Progenitor cell of endocrine pancreas (in vitro differentiated cells): Measurements from ENCODE around the gene CD34. TPM values are rescaled to one million over a fixed set of nuclear protein-coding genes. Genes with fewer than 3 reads are reported as not detected.

ENCODE experiments used
- DNase-seq: peaks from one replicate; pipeline ENCODE4 v3.0.0; 2021; ENCODE audit warnings: low spot score; ENCODE audit not compliant: unreplicated experiment
- H3K27ac Mint-ChIP-seq: 2 replicates; pipeline ENCODE4 v1.8.0; 2021; ENCODE audit warnings: mild to moderate bottlenecking, moderate library complexity, mixed read lengths
- H3K27me3 Mint-ChIP-seq: 2 replicates; pipeline ENCODE4 v1.8.0; 2021; ENCODE audit warnings: mixed read lengths
- H3K36me3 Mint-ChIP-seq: 2 replicates; pipeline ENCODE4 v1.8.0; 2022; ENCODE audit warnings: mixed read lengths; ENCODE audit not compliant: insufficient read depth
- H3K4me1 Mint-ChIP-seq: 2 replicates; pipeline ENCODE4 v1.8.0; 2021; ENCODE audit warnings: low read depth, mixed read lengths
- H3K4me3 Mint-ChIP-seq: 2 replicates; pipeline ENCODE4 v1.8.0; 2021; ENCODE audit warnings: low read depth, mild to moderate bottlenecking, moderate library complexity, mixed read lengths
- H3K9me3 Mint-ChIP-seq: 2 replicates; pipeline ENCODE4 v1.8.0; 2021; ENCODE audit warnings: low read depth, mixed read lengths
- total RNA-seq: library from RNA; stranded (reverse); gene quantifications from 2 replicates; pipeline ENCODE4 v1.2.1, GENCODE V29; 2021
- TF ChIP-seq, protein P1 (sequence below): fragments of 200-600 bp; sonication (generic); IDR thresholded peaks from one replicate; pipeline ENCODE4 v1.5.0; 2021; ENCODE audit warnings: antibody characterized with exemption, mild to moderate bottlenecking; ENCODE audit not compliant: unreplicated experiment

The CD34 gene
- total RNA-seq, 1 donor from 2014 or later = 0.07 TPM

DNA sequence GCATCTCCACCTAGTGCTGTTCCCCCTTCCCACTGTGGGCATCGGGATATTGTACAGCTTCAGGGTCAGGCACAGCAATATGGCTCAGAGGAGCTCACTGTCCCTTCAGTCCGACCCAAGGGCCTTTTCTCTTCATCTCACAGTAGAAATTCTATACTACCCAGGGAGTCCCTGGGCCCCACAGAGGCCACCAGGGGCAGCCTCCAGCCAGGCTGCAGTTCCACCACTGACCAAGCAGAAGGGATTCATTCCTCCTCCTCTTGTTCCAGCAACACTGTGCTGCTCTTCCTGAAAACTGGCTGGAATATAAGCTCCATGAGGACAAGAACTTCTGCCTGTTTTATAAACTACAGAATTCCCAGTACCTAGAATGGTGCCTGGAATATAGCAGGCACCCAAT is 70.5 kb downstream of the CD34 start:
- DNase-seq = no peak
- peaks cover 1% of the 10 kb centered on the region for H3K36me3 Mint-ChIP-seq
- H3K4me3 Mint-ChIP-seq = no peak overlapping the region
- TF ChIP-seq, protein P1, sequence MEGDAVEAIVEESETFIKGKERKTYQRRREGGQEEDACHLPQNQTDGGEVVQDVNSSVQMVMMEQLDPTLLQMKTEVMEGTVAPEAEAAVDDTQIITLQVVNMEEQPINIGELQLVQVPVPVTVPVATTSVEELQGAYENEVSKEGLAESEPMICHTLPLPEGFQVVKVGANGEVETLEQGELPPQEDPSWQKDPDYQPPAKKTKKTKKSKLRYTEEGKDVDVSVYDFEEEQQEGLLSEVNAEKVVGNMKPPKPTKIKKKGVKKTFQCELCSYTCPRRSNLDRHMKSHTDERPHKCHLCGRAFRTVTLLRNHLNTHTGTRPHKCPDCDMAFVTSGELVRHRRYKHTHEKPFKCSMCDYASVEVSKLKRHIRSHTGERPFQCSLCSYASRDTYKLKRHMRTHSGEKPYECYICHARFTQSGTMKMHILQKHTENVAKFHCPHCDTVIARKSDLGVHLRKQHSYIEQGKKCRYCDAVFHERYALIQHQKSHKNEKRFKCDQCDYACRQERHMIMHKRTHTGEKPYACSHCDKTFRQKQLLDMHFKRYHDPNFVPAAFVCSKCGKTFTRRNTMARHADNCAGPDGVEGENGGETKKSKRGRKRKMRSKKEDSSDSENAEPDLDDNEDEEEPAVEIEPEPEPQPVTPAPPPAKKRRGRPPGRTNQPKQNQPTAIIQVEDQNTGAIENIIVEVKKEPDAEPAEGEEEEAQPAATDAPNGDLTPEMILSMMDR = no peak
- no peak overlapping the region for H3K27ac Mint-ChIP-seq
- peaks cover 3% of the 10 kb centered on the region for H3K4me1 Mint-ChIP-seq
- H3K9me3 Mint-ChIP-seq = no peaks in the 10 kb centered on the region
- H3K27me3 Mint-ChIP-seq = no peaks in the 10 kb centered on the region

DNA sequence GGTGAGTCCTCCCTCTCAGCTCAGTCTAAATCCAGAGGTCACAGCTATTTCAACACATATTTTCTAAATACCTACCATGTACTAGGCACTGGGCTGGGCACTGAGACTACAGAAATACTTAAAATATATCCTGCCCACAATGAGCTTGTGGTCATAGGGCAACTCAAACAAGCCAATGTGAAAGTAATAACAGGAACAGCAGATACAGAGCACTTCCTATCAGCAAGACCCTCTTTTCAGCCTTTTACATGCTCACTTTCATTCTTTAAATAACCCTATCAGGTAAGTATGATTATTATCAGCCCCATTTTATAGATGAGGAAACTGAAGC is 71.9 kb downstream of the CD34 start:
- TF ChIP-seq, protein P1 = no peak
- no peaks in the 10 kb centered on the region for H3K9me3 Mint-ChIP-seq
- no peak for DNase-seq
- no peaks in the 10 kb centered on the region for H3K27me3 Mint-ChIP-seq
- no peak overlapping the region for H3K27ac Mint-ChIP-seq
- H3K4me3 Mint-ChIP-seq = no peak overlapping the region
- H3K4me1 Mint-ChIP-seq = peaks cover 3% of the 10 kb centered on the region
- H3K36me3 Mint-ChIP-seq = peaks cover 1% of the 10 kb centered on the region

DNA sequence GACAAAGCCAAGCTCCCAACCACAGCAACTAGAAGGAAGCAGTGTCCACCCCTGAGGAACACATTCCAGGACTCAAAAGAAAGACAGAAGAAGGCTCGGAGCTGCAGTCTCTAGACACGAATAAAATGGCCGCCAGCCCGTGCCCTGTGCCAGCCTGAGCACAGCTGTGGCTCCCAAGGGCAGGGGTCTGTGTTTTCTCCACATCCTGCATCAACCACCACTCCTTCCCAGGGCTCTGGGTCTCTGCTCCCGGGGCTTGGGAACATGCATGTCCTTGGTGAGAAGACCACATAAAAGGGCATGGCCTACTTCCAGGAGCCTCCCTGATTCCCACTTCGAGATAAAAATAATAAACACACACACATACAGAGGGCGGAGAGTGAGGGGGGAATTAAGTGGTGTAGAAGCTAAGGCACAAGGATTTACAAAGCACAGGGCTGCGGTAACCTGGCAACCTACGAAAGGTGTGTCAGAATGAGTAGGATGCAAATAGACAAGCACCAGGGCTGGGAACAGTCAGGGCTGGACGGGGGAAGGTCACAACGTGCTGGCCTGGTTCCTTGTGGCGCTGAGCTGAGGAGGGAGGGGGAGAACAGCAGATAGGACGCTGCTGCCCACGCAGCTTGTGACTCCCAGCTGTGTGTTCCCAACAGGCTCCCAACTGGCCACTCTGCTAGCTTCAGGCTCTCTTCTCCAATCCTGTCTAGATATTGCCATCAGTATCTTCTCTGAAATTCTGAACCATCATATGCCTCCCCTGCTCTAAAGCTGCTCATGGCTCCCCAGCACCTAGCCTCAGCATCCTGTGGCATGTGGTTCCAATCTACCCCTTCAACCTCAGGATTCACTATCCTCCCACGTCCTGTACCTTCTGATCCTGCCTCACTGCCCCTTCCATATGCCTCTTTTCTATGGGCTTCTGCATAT is 72.5 kb downstream of the CD34 start:
- Mint-ChIP-seq H3K4me1 (peaks cover 3% of the 10 kb centered on the region), H3K27me3 (no peaks in the 10 kb centered on the region), H3K27ac (peak overlapping the region; percentile 92), H3K4me3 (no peak overlapping the region), H3K9me3 (no peaks in the 10 kb centered on the region), H3K36me3 (peaks cover 1% of the 10 kb centered on the region)
- DNase-seq = no peak
- TF ChIP-seq, protein P1 = no peak

GRCh38 chr1:207837673-207838072 is 73.3 kb downstream of the CD34 start:
- H3K27me3 Mint-ChIP-seq = no peaks in the 10 kb centered on the region
- no peaks in the 10 kb centered on the region for H3K9me3 Mint-ChIP-seq
- peaks cover 1% of the 10 kb centered on the region for H3K36me3 Mint-ChIP-seq
- peaks cover 3% of the 10 kb centered on the region for H3K4me1 Mint-ChIP-seq
- TF ChIP-seq, protein P1 = no peak
- H3K4me3 Mint-ChIP-seq = no peak overlapping the region
- no peak for DNase-seq
- peak overlapping the region; percentile 92 for H3K27ac Mint-ChIP-seq

GRCh38 chr1:207836591-207837347 is 74.2 kb downstream of the CD34 start:
- no peaks in the 10 kb centered on the region for H3K9me3 Mint-ChIP-seq
- H3K27me3 Mint-ChIP-seq = no peaks in the 10 kb centered on the region
- H3K27ac Mint-ChIP-seq = no peak overlapping the region
- peaks cover 1% of the 10 kb centered on the region for H3K36me3 Mint-ChIP-seq
- TF ChIP-seq, protein P1 = no peak
- H3K4me3 Mint-ChIP-seq = no peak overlapping the region
- peaks cover 3% of the 10 kb centered on the region for H3K4me1 Mint-ChIP-seq
- DNase-seq = no peak
